Sigmoid colon (tissue), 4 donors: ENCODE results near the gene SEMA4G.

ENCODE experiments used
- POLR2A ChIP-seq, 2 donors: fragments of 450-650 bp; IDR thresholded peaks; one replicate each; pipeline ENCODE4 v1.6.1; 2016; ENCODE audit warnings: antibody characterized with exemption in 2 of 2, mild to moderate bottlenecking in 2 of 2, moderate library complexity in 2 of 2
- POLR2AphosphoS5 ChIP-seq, 4 donors: sonication (generic); formaldehyde crosslinking; IDR thresholded peaks; one replicate each; pipeline ENCODE4 v1.6.1; 2017; ENCODE audit warnings: antibody characterized with exemption in 4 of 4
- TF ChIP-seq, protein P1 (sequence below), 4 experiments: fragments of 450-650 bp in 3 of 4; fragments of 200-600 bp in 1 of 4; IDR thresholded peaks; one replicate each; pipeline ENCODE4 v1.5.1; 2016 to 2019; ENCODE audit warnings: antibody characterized with exemption in 4 of 4, mild to moderate bottlenecking in 3 of 4, moderate library complexity in 2 of 4

GRCh38 chr10:100970076-100970913, 991 bp downstream of the SEMA4G start:
- TF ChIP-seq, protein P1, sequence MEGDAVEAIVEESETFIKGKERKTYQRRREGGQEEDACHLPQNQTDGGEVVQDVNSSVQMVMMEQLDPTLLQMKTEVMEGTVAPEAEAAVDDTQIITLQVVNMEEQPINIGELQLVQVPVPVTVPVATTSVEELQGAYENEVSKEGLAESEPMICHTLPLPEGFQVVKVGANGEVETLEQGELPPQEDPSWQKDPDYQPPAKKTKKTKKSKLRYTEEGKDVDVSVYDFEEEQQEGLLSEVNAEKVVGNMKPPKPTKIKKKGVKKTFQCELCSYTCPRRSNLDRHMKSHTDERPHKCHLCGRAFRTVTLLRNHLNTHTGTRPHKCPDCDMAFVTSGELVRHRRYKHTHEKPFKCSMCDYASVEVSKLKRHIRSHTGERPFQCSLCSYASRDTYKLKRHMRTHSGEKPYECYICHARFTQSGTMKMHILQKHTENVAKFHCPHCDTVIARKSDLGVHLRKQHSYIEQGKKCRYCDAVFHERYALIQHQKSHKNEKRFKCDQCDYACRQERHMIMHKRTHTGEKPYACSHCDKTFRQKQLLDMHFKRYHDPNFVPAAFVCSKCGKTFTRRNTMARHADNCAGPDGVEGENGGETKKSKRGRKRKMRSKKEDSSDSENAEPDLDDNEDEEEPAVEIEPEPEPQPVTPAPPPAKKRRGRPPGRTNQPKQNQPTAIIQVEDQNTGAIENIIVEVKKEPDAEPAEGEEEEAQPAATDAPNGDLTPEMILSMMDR (IDR thresholded peaks at IDR 0.05) = no peak
- no peak for TF ChIP-seq POLR2AphosphoS5 (IDR thresholded peaks at IDR 0.05)
- TF ChIP-seq POLR2A (IDR thresholded peaks at IDR 0.05) = no peak
